ENCODE results near the gene SYNDIG1L.

GRCh38 chr14:74462993-74463392, 37.0 kb upstream of the SYNDIG1L start:
- TF ChIP-seq CTCF (IDR thresholded peaks at IDR 0.05) (no peak), POLR2A (IDR thresholded peaks at IDR 0.05) (no peak)
